HCT116 (cell line): ENCODE measurements around the gene TRAPPC14. TPM values are rescaled to one million over a fixed set of nuclear protein-coding genes. Genes with fewer than 3 reads are reported as not detected.

Experiments
- ATAC-seq: fragments of 200-7000 bp; cut with Tn5 transposase; 2 replicates; pipeline ENCODE4 v1.9.1; 2020; ENCODE audit warnings: mild to moderate bottlenecking, moderate library complexity
- BruUV-seq: library from RNA; stranded (reverse); fragments of 400-500 nt; replicated peaks from 2 replicates; lab custom pipeline; 2021; lab: Mats Ljungman, UMichigan
- CTCF ChIA-PET: fragments of 300-600 bp; sonication (Branson Sonifier 250); formaldehyde crosslinking; loops from one replicate; lab custom pipeline; 2021; ENCODE audit warnings: antibody characterized with exemption; lab: Charles Lee
- POLR2A ChIA-PET: fragments of 300-600, 350-600 bp; sonication (Branson Sonifier 250); formaldehyde crosslinking; loops from one replicate; lab custom pipeline; 2021; ENCODE audit warnings: antibody characterized with exemption; lab: Charles Lee
- RAD21 ChIA-PET, 2 experiments: fragments of 300-600 bp; sonication (Branson Sonifier 250); formaldehyde crosslinking; loops; one replicate each; lab custom pipeline; 2023; ENCODE audit warnings: low total read pairs in 2 of 2; ENCODE audit not compliant: uncharacterized antibody in 2 of 2, unreplicated experiment in 2 of 2, low non-redundant PET in 1 of 2; lab: Charles Lee
- DNase-seq: peaks from one replicate; pipeline ENCODE4 v3.0.0-alpha.2; 2010; ENCODE audit warnings: low read depth, low spot score
- H2AFZ ChIP-seq: fragments of 200-600 bp; shearing (Covaris generic), sonication (generic); 2 replicates; pipeline ENCODE4 v1.6.1; 2017; ENCODE audit warnings: low read depth, mixed run types, mixed read lengths, antibody characterized with exemption, low read length; ENCODE audit not compliant: poor library complexity, severe bottlenecking
- H3K27ac ChIP-seq: 2 replicates; pipeline ENCODE4 v1.5.1; 2012; ENCODE audit warnings: low read depth, low read length
- H3K27me3 ChIP-seq: fragments of 200-600 bp; sonication (generic); 2 replicates; pipeline ENCODE4 v1.6.1; 2016; ENCODE audit warnings: mixed run types, low read length, mixed read lengths; ENCODE audit not compliant: insufficient read depth
- H3K36me3 ChIP-seq, 2 experiments: fragments of 200-500 bp in 1 of 2; fragments of 200-600 bp in 1 of 2; sonication (Bioruptor generic) in 1 of 2; sonication (generic) in 1 of 2; 2 replicates each; pipeline versions ENCODE4 v1.5.1 to v1.6.1; 2014 to 2016; ENCODE audit warnings: low read length in 2 of 2, inconsistent platforms in 1 of 2, mixed read lengths in 1 of 2, mixed run types in 1 of 2; ENCODE audit not compliant: insufficient read depth in 2 of 2, control insufficient read depth in 1 of 2
- H3K4me1 ChIP-seq, 2 experiments: fragments of 200-600 bp in 1 of 2; sonication (generic) in 1 of 2; 2 replicates each; pipeline versions ENCODE4 v1.5.1 to v1.6.1; 2012 to 2017; ENCODE audit warnings: low read length in 2 of 2, inconsistent platforms in 1 of 2, mild to moderate bottlenecking in 1 of 2, mixed read lengths in 1 of 2, mixed run types in 1 of 2, moderate library complexity in 1 of 2; ENCODE audit not compliant: insufficient read depth in 2 of 2, control insufficient read depth in 1 of 2
- H3K4me2 ChIP-seq: fragments of 200-600 bp; sonication (generic); 2 replicates; pipeline ENCODE4 v1.6.1; 2017; ENCODE audit warnings: mixed run types, low read length, mixed read lengths
- H3K4me3 ChIP-seq, 2 experiments: fragments of 200-600 bp in 1 of 2; sonication (generic) in 1 of 2; replicated peaks in 1 of 2; 2 replicates each; pipeline ENCODE4 v1.5.1; 2011 to 2016; ENCODE audit warnings: low read length in 2 of 2, control low read depth in 1 of 2, low read depth in 1 of 2, mild to moderate bottlenecking in 1 of 2, mixed read lengths in 1 of 2, mixed run types in 1 of 2
- H3K79me2 ChIP-seq: fragments of 200-600 bp; sonication (generic); 2 replicates; pipeline ENCODE4 v1.6.1; 2017; ENCODE audit warnings: mild to moderate bottlenecking, mixed run types, low read length, moderate library complexity, mixed read lengths; ENCODE audit not compliant: insufficient read depth
- H3K9ac ChIP-seq: fragments of 200-600 bp; sonication (generic); 2 replicates; pipeline ENCODE4 v1.6.1; 2016; ENCODE audit warnings: low read length, mixed read lengths
- H3K9me2 ChIP-seq: fragments of 200-600 bp; sonication (generic), shearing (Covaris generic); 2 replicates; pipeline ENCODE4 v1.6.1; 2017; ENCODE audit warnings: mixed run types, mild to moderate bottlenecking, moderate library complexity; ENCODE audit not compliant: insufficient read depth
- H3K9me3 ChIP-seq, 2 experiments: fragments of 200-500 bp in 1 of 2; fragments of 200-600 bp in 1 of 2; sonication (Bioruptor generic) in 1 of 2; sonication (generic) in 1 of 2; 2 replicates each; pipeline ENCODE4 v1.6.1; 2014 to 2017; ENCODE audit warnings: low read length in 2 of 2, mixed read lengths in 2 of 2, inconsistent platforms in 1 of 2, low read depth in 1 of 2, mild to moderate bottlenecking in 1 of 2, mixed run types in 1 of 2, moderate library complexity in 1 of 2; ENCODE audit not compliant: control insufficient read depth in 1 of 2, insufficient read depth in 1 of 2
- H4K20me1 ChIP-seq: fragments of 200-600 bp; sonication (generic), shearing (Covaris generic); 2 replicates; pipeline ENCODE4 v1.6.1; 2017; ENCODE audit warnings: mixed run types, mild to moderate bottlenecking, moderate library complexity; ENCODE audit not compliant: insufficient read depth
- ATF3 ChIP-seq: IDR thresholded peaks from 2 replicates; pipeline ENCODE4 v1.6.1; 2012
- CTCF ChIP-seq, 3 experiments: fragments of 200-600 bp in 1 of 3; sonication (generic) in 1 of 3; IDR thresholded peaks in 2 of 3; conservative IDR thresholded peaks in 1 of 3; 2 replicates each; pipeline ENCODE4 v1.5.1; 2012 to 2017; ENCODE audit warnings: low read depth in 2 of 3, low read length in 2 of 3, antibody characterized with exemption in 1 of 3, borderline replicate concordance in 1 of 3, control low read depth in 1 of 3, mild to moderate bottlenecking in 1 of 3, mixed read lengths in 1 of 3, mixed run types in 1 of 3, moderate library complexity in 1 of 3; ENCODE audit not compliant: insufficient read depth in 1 of 3
- EGR1 ChIP-seq: IDR thresholded peaks from 2 replicates; pipeline ENCODE4 v1.6.1; 2012; ENCODE audit warnings: low read depth
- ELF1 ChIP-seq: IDR thresholded peaks from 2 replicates; pipeline ENCODE4 v1.6.1; 2012; ENCODE audit warnings: low read depth, borderline replicate concordance
- EZH2 ChIP-seq: fragments of 200-600 bp; sonication (generic); IDR thresholded peaks from 2 replicates; pipeline ENCODE4 v1.6.1; 2017; ENCODE audit warnings: antibody characterized with exemption, mixed run types
- EZH2phosphoT487 ChIP-seq: fragments of 200-600 bp; IDR thresholded peaks from 2 replicates; pipeline ENCODE4 v1.6.1; 2018; ENCODE audit warnings: antibody characterized with exemption, borderline replicate concordance
- FOSL1 ChIP-seq: IDR thresholded peaks from 2 replicates; pipeline ENCODE4 v1.6.1; 2012; ENCODE audit warnings: low read depth
- JUND ChIP-seq: IDR thresholded peaks from 2 replicates; pipeline ENCODE4 v1.6.1; 2012
- MAX ChIP-seq: IDR thresholded peaks from 2 replicates; pipeline ENCODE4 v1.6.1; 2012
- POLR2A ChIP-seq: IDR thresholded peaks from 2 replicates; pipeline ENCODE4 v1.7.0; 2011; ENCODE audit warnings: borderline replicate concordance; ENCODE audit not compliant: insufficient read depth, insufficient read length; ENCODE audit errors: extremely low read depth
- SIN3A ChIP-seq: IDR thresholded peaks from 2 replicates; pipeline ENCODE4 v1.6.1; 2012; ENCODE audit warnings: low read depth
- SRF ChIP-seq: IDR thresholded peaks from 2 replicates; pipeline ENCODE4 v1.6.1; 2012; ENCODE audit warnings: low read depth
- TCF7L2 ChIP-seq: IDR thresholded peaks from 2 replicates; pipeline ENCODE4 v1.7.0; 2011; ENCODE audit warnings: borderline replicate concordance, inconsistent platforms; ENCODE audit not compliant: insufficient read depth, insufficient read length; ENCODE audit errors: extremely low read depth
- YY1 ChIP-seq: IDR thresholded peaks from 2 replicates; pipeline ENCODE4 v1.6.1; 2011; ENCODE audit warnings: low read length, low read depth, moderate library complexity, mild to moderate bottlenecking; ENCODE audit not compliant: insufficient replicate concordance; ENCODE audit errors: extremely low read depth
- ZBTB33 ChIP-seq: IDR thresholded peaks from 2 replicates; pipeline ENCODE4 v1.6.1; 2011; ENCODE audit warnings: mild to moderate bottlenecking, low read length, moderate library complexity; ENCODE audit not compliant: insufficient replicate concordance; ENCODE audit errors: extremely low read depth
- ZFX ChIP-seq: fragments of 450-650 bp; IDR thresholded peaks from 2 replicates; pipeline ENCODE4 v1.6.1; 2017
- ZNF274 ChIP-seq: fragments of 200-500 bp; sonication (Bioruptor generic); IDR thresholded peaks from 2 replicates; pipeline ENCODE4 v1.6.1; 2014; ENCODE audit warnings: mild to moderate bottlenecking, low read depth, low read length, inconsistent platforms
- intact Hi-C: fragments of 100-400 bp; cut with micrococcal nuclease; formaldehyde crosslinking; loops from 2 replicates; pipeline ENCODE4 v1.10.0; 2022
- total RNA-seq: library from RNA; stranded (reverse); gene quantifications from one replicate; pipeline ENCODE4 v1.2.1, GENCODE V29; 2021; ENCODE audit not compliant: unreplicated experiment

Gene TRAPPC14
- total RNA-seq, 1 experiment from 2014 or later, result 23.2 TPM

GRCh38 chr7:100173806-100174495, 15.4 kb upstream of the TRAPPC14 start:
- no peaks in the 10 kb centered on the region for H3K27me3 ChIP-seq
- no peaks in the 10 kb centered on the region for H4K20me1 ChIP-seq
- POLR2A ChIA-PET, result no interaction called here
- no peaks in the 10 kb centered on the region for H3K79me2 ChIP-seq
- RAD21 ChIA-PET, result no interaction called here
- no peaks in the 10 kb centered on the region for H3K9me2 ChIP-seq
- intact Hi-C loops, result no loop called here
- peaks cover 3 to 12% of the 10 kb centered on the region in 2 experiments; a peak in 2 of 4 replicates for H3K4me1 ChIP-seq
- H3K27ac ChIP-seq, result no peak overlapping the region
- no peak overlapping the region for H3K4me2 ChIP-seq
- no peak overlapping the region for H3K9ac ChIP-seq
- no peaks in the 10 kb centered on the region for H3K36me3 ChIP-seq
- H2AFZ ChIP-seq, result no peak overlapping the region
- CTCF ChIA-PET, result no interaction called here
- no peak for TF ChIP-seq ZFX
- DNase-seq (no peak), ATAC-seq (no peak)
- no peaks in the 10 kb centered on the region for H3K9me3 ChIP-seq
- no peak overlapping the region for H3K4me3 ChIP-seq
- BruUV-seq, result no TSS peak

GRCh38 chr7:100171840-100172239, 13.3 kb upstream of the TRAPPC14 start:
- H3K4me1 ChIP-seq, result peaks cover 3 to 11% of the 10 kb centered on the region in 2 experiments; a peak in 2 of 4 replicates
- no peak for DNase-seq
- no peaks in the 10 kb centered on the region for H3K27me3 ChIP-seq
- no peak overlapping the region for H3K4me2 ChIP-seq
- no peak overlapping the region for H3K9ac ChIP-seq
- no peak overlapping the region for H3K27ac ChIP-seq
- H2AFZ ChIP-seq, result no peak overlapping the region
- no TSS peak for BruUV-seq
- ChIA-PET RAD21 (no interaction called here), CTCF (no interaction called here), POLR2A (no interaction called here)
- no peaks in the 10 kb centered on the region for H4K20me1 ChIP-seq
- H3K9me2 ChIP-seq, result no peaks in the 10 kb centered on the region
- no peak overlapping the region for H3K4me3 ChIP-seq
- ATAC-seq, result no peak
- no peaks in the 10 kb centered on the region for H3K9me3 ChIP-seq
- intact Hi-C loops, result no loop called here
- no peaks in the 10 kb centered on the region for H3K79me2 ChIP-seq
- no peaks in the 10 kb centered on the region for H3K36me3 ChIP-seq
- no peak for TF ChIP-seq EZH2phosphoT487
- TF ChIP-seq EZH2, result no peak
- no peak for TF ChIP-seq SIN3A
- no peak for TF ChIP-seq TCF7L2
- no peak for TF ChIP-seq POLR2A
- no peak for TF ChIP-seq MAX
- no peak for TF ChIP-seq YY1
- TF ChIP-seq ATF3, result no peak
- TF ChIP-seq ZBTB33, result no peak
- TF ChIP-seq JUND, result no peak
- no peak for TF ChIP-seq FOSL1
- no peak for TF ChIP-seq ELF1
- no peak for TF ChIP-seq ZNF274
- TF ChIP-seq CTCF (IDR thresholded peaks at IDR 0.05 in 2 of 3, conservative IDR thresholded peaks at IDR 0.05 in 1 of 3; ENCODE audit: borderline replicate concordance in 1 of 3, insufficient read depth in 1 of 3, low read depth in 2 of 3, low read length in 2 of 3), result no peak
- no peak for TF ChIP-seq EGR1
- TF ChIP-seq SRF, result no peak
